ENCODE measurements around the gene TARP.

GRCh38 chr7:38241071-38241470, 32.4 kb downstream of the TARP start:
- TF ChIP-seq CTCF (IDR thresholded peaks at IDR 0.05) (no peak), EP300 (IDR thresholded peaks at IDR 0.05) (no peak), POLR2A (IDR thresholded peaks at IDR 0.05) (no peak)

Measured in tibial nerve (tissue), 4 donors.